ENCODE data around the gene MLPH.

The MLPH gene

GRCh38 chr2:237482485-237482884, 4.6 kb upstream of the MLPH start:
- no peak for TF ChIP-seq CTCF (IDR thresholded peaks at IDR 0.05)

- TF ChIP-seq CTCF (IDR thresholded peaks at IDR 0.05) = no peak; the same call in 1 of the 2 replicates
Observed at GRCh38 chr2:237483018-237483731, 3.9 kb upstream of the MLPH start.

- no peak for TF ChIP-seq CTCF (IDR thresholded peaks at IDR 0.05)
Observed at GRCh38 chr2:237485304-237485703, 1.7 kb upstream of the MLPH start.

GRCh38 chr2:237485844-237486243, 1.2 kb upstream of the MLPH start:
- TF ChIP-seq CTCF (IDR thresholded peaks at IDR 0.05) = no peak

GRCh38 chr2:237486334-237486818, 675 bp upstream of the MLPH start:
- no peak for TF ChIP-seq CTCF (IDR thresholded peaks at IDR 0.05)

GRCh38 chr2:237487496-237487895, 445 bp downstream of the MLPH start:
- TF ChIP-seq CTCF (IDR thresholded peaks at IDR 0.05) = no peak

- no peak for TF ChIP-seq CTCF (IDR thresholded peaks at IDR 0.05)
Observed at GRCh38 chr2:237488295-237488694, 1.2 kb downstream of the MLPH start.

Measured in LNCAP (cell line).